Measurements from ENCODE around the gene ZBTB40.

- TF ChIP-seq CTCF (IDR thresholded peaks at IDR 0.05 in 8 of 11, conservative IDR thresholded peaks at IDR 0.05 in 3 of 11) (no peak), POLR2A (IDR thresholded peaks at IDR 0.05) (no peak), POLR2AphosphoS5 (IDR thresholded peaks at IDR 0.05) (no peak)
These were observed 13.4 kb downstream of the ZBTB40 start for GRCh38 chr1:22465015-22465565.

Data from spleen (tissue), 7 donors.